Stimulated activated naive CD4-positive, alpha-beta T cell (primary cell): ENCODE results near the gene NBEAL2.
"Not testable (repeated sequence)": the region's sequence is repeated elsewhere in the genome, so short reads cannot be mapped to it uniquely, and the experiment has no call there.

ENCODE experiments used
- DNase-seq, 6 experiments: peaks; one replicate each; lab custom pipeline; 2025; lab: John Stamatoyannopoulos, UW

Gene NBEAL2

GRCh38 chr3:46964038-46964590 lies 15.4 kb upstream of the NBEAL2 start:
- not testable (repeated sequence) for DNase-seq

GRCh38 chr3:46965151-46965550 lies 14.3 kb upstream of the NBEAL2 start:
- DNase-seq = no peak

GRCh38 chr3:46966811-46967210 lies 12.7 kb upstream of the NBEAL2 start:
- no peak for DNase-seq

- no peak for DNase-seq
These were observed 10.6 kb upstream of the NBEAL2 start for GRCh38 chr3:46968783-46969428.

- no peak for DNase-seq
These were observed 8.9 kb upstream of the NBEAL2 start for GRCh38 chr3:46970391-46971091.

GRCh38 chr3:46971151-46971550 lies 8.3 kb upstream of the NBEAL2 start:
- no peak for DNase-seq

- DNase-seq = no peak
These were observed 7.7 kb upstream of the NBEAL2 start for GRCh38 chr3:46971742-46972141.

- no peak for DNase-seq
These were observed 7.1 kb upstream of the NBEAL2 start for GRCh38 chr3:46972396-46972795.

GRCh38 chr3:46974421-46975171 lies 4.9 kb upstream of the NBEAL2 start:
- no peak for DNase-seq

- DNase-seq = peak; percentile 94 to 97 (median 96)
These were observed 2.9 kb upstream of the NBEAL2 start, which contains the start of gene CCDC12 for GRCh38 chr3:46976326-46977190. Gene CCDC12 (minus strand): TSS chr3:46976745. CDS start chr3:46976732, 13 bp downstream.

- DNase-seq = no peak
These were observed 1.7 kb upstream of the NBEAL2 start for GRCh38 chr3:46977811-46978195.

- no peak for DNase-seq
These were observed 1.1 kb upstream of the NBEAL2 start for GRCh38 chr3:46978381-46978780.

- no peak for DNase-seq
These were observed 562 bp downstream of the NBEAL2 start for GRCh38 chr3:46979958-46980497.

- DNase-seq = no peak
These were observed 2.5 kb downstream of the NBEAL2 start for GRCh38 chr3:46981932-46982471.

- no peak for DNase-seq
These were observed 3.1 kb downstream of the NBEAL2 start for GRCh38 chr3:46982546-46982945.

- no peak for DNase-seq
These were observed 5.4 kb downstream of the NBEAL2 start for GRCh38 chr3:46984591-46985459.

GRCh38 chr3:46985588-46985987 lies 6.1 kb downstream of the NBEAL2 start:
- DNase-seq = no peak

- no peak for DNase-seq
These were observed 6.7 kb downstream of the NBEAL2 start for GRCh38 chr3:46986055-46986730.

- DNase-seq = no peak
These were observed 7.4 kb downstream of the NBEAL2 start for GRCh38 chr3:46986782-46987310.
